Stomach (tissue), 9 donors: ENCODE measurements around the gene THYN1. TPM values are rescaled to one million over a fixed set of nuclear protein-coding genes. Genes with fewer than 3 reads are reported as not detected.

ENCODE experiments used
- DNase-seq, 2 donors: peaks; one replicate each; pipeline versions ENCODE4 v3.0.0 to v3.0.0-alpha.2; 2013 to 2019
- H3K27ac ChIP-seq, 5 donors: fragments of 200-600 bp in 4 of 5; sonication (generic) in 4 of 5; one replicate each; pipeline ENCODE4 v1.5.1; 2013 to 2019; ENCODE audit warnings: mild to moderate bottlenecking in 1 of 5, moderate library complexity in 1 of 5
- H3K27me3 ChIP-seq, 3 donors: fragments of 200-600 bp; sonication (generic); one replicate each; pipeline ENCODE4 v1.5.1; 2017 to 2019; ENCODE audit warnings: mixed run types in 1 of 3
- H3K36me3 ChIP-seq, 4 donors: fragments of 200-600 bp; sonication (generic); 1 replicate in 3 of 4; 2 replicates in 1 of 4; pipeline ENCODE4 v1.5.1; 2016 to 2019
- H3K4me1 ChIP-seq, 4 donors: fragments of 200-600 bp; sonication (generic); one replicate each; pipeline ENCODE4 v1.5.1; 2016 to 2019
- H3K4me3 ChIP-seq, 4 donors: fragments of 200-600 bp; sonication (generic) in 3 of 4; one replicate each; pipeline ENCODE4 v1.5.1; 2016 to 2019; ENCODE audit warnings: mild to moderate bottlenecking in 1 of 4
- H3K9me3 ChIP-seq, 4 donors: fragments of 200-600 bp; sonication (generic); one replicate each; pipeline ENCODE4 v1.5.1; 2016 to 2019
- EP300 ChIP-seq: sonication (generic); formaldehyde crosslinking; IDR thresholded peaks from one replicate; pipeline ENCODE4 v1.6.1; 2017; ENCODE audit warnings: antibody characterized with exemption
- POLR2A ChIP-seq, 4 donors: fragments of 450-650 bp; IDR thresholded peaks; one replicate each; pipeline ENCODE4 v1.6.1; 2016; ENCODE audit warnings: antibody characterized with exemption in 4 of 4, control low read depth in 2 of 4, mild to moderate bottlenecking in 1 of 4, moderate library complexity in 1 of 4
- POLR2AphosphoS5 ChIP-seq, 3 donors: sonication (generic); formaldehyde crosslinking; IDR thresholded peaks; one replicate each; pipeline ENCODE4 v1.6.1; 2016; ENCODE audit warnings: antibody characterized with exemption in 3 of 3
- WGBS, 5 donors: extraction: QIAGEN DNeasy Blood & Tissue Kit in 3 of 5; methylation state at CpG; one replicate each; pipeline versions ENCODE4 v1.1.5 to v1.1.7; 2013 to 2018; 5-methylcytosine and 5-hydroxymethylcytosine counted together
- intact Hi-C: fragments of 100-400 bp; cut with DNase I; formaldehyde crosslinking; loops from one replicate; pipeline ENCODE4 v1.15.1; 2023; ENCODE audit warnings: low total_unique reads
- polyA plus RNA-seq, 3 donors: library from polyadenylated mRNA; stranded (reverse); fragments of 200-250 nt; gene quantifications; one replicate each; pipeline ENCODE4 v1.2.3, GENCODE V29; 2013
- total RNA-seq, 5 donors: library from RNA; depleted of rRNA; stranded (reverse); fragments of >200 nt; gene quantifications; one replicate each; pipeline versions ENCODE4 v1.1.0 to v1.2.3, GENCODE V29; 2014 to 2016
- TF ChIP-seq, protein P1 (sequence below), 7 experiments: fragments of 450-650 bp in 4 of 7; fragments of 200-600 bp in 3 of 7; sonication (generic) in 3 of 7; IDR thresholded peaks; one replicate each; pipeline ENCODE4 v1.5.1; 2016 to 2019; ENCODE audit warnings: antibody characterized with exemption in 7 of 7, control low read depth in 2 of 7, mild to moderate bottlenecking in 1 of 7
- donor health status: healthy with polysubstance abuse.
- donor health status: Bipolar disorder and iron deficiency.
- donor health status: healthy.

THYN1 gene
- total and polyA plus RNA-seq, 8 donors, result 4.6 to 62.1 (median 40.0) TPM

DNA sequence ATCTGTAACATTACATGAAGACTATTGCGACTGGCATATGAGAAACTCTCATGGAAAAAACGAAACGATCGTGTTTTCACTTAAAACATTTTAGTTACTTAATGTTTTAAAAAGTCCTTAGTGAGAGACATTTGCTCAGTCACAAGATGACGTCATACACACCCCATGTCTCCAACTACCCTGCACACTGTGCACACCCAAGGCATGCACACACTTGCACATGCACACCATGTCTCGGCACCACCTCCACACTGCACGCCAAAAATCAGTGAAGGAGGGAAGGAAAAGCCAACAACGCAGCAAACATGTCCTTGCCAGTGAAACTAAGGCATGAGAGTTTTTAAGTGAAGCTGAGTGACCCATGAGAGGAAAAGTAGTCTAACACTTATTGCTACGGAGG, 47.4 kb downstream of the THYN1 start:
- Histone ChIP-seq H3K4me3 (no peak overlapping the region), H3K27ac (no peak overlapping the region), H3K36me3 (peaks cover 35 to 87% (median 83%) of the 10 kb centered on the region in 4 donors), H3K27me3 (no peaks in the 10 kb centered on the region), H3K9me3 (no peaks in the 10 kb centered on the region), H3K4me1 (no peaks in the 10 kb centered on the region)
- intact Hi-C loops, result no loop called here
- DNase-seq, result no peak
- 91 to 97% (median 95%) methylated on average over 9 of the region's 9 CpGs for WGBS, 5 donors
- TF ChIP-seq POLR2AphosphoS5 (IDR thresholded peaks at IDR 0.05) (no peak), EP300 (no peak), POLR2A (IDR thresholded peaks at IDR 0.05) (no peak)
- TF ChIP-seq, protein P1, sequence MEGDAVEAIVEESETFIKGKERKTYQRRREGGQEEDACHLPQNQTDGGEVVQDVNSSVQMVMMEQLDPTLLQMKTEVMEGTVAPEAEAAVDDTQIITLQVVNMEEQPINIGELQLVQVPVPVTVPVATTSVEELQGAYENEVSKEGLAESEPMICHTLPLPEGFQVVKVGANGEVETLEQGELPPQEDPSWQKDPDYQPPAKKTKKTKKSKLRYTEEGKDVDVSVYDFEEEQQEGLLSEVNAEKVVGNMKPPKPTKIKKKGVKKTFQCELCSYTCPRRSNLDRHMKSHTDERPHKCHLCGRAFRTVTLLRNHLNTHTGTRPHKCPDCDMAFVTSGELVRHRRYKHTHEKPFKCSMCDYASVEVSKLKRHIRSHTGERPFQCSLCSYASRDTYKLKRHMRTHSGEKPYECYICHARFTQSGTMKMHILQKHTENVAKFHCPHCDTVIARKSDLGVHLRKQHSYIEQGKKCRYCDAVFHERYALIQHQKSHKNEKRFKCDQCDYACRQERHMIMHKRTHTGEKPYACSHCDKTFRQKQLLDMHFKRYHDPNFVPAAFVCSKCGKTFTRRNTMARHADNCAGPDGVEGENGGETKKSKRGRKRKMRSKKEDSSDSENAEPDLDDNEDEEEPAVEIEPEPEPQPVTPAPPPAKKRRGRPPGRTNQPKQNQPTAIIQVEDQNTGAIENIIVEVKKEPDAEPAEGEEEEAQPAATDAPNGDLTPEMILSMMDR (IDR thresholded peaks at IDR 0.05), result no peak

DNA sequence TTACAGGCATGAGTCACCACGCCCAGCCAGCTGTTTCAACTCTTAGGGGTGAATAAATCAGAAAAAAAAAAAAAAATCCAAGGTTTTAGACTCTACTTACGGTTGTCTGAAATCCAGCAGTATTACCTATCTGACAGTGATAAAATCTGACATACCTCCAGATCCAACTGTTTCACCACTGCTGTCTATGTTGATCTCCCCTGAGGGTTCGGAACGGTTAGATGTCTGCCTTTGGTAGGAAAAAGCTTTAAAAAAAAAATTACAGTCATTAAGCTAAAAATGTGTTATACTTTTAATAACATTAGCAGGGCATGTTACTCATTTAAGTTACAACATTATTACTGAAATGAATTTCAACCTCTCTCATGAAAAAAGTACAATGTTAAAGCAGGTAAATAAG, 50.5 kb downstream of the THYN1 start:
- 94 to 96% (median 95%) methylated on average over 4 of the region's 4 CpGs for WGBS, 5 donors
- TF ChIP-seq POLR2AphosphoS5 (IDR thresholded peaks at IDR 0.05) (no peak), EP300 (no peak), POLR2A (IDR thresholded peaks at IDR 0.05) (no peak)
- TF ChIP-seq, protein P1 (IDR thresholded peaks at IDR 0.05), result no peak

DNA sequence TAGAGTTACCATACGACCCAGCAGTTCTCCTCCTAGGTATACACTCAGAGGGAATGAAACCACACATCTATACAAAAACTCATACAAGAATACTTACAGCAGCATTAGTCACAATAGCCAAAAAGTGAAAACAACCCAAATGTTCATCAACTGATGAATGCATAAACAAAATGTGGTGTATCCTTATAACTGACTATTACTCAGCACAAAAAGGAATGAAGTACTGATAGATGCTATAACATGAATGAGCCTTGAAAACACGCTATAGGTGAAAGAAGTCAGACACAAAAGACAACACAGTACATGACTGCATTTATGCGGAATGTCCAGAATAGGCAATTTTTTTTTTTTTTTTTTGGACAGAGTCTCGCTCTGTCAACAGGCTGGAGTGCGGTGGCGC, 52.5 kb downstream of the THYN1 start:
- no peak overlapping the region for H3K4me3 ChIP-seq
- H3K9me3 ChIP-seq, result no peaks in the 10 kb centered on the region
- no peaks in the 10 kb centered on the region for H3K4me1 ChIP-seq
- DNase-seq, result no peak
- H3K36me3 ChIP-seq, result peaks cover 25 to 96% (median 69%) of the 10 kb centered on the region in 4 donors
- H3K27me3 ChIP-seq, result no peaks in the 10 kb centered on the region
- H3K27ac ChIP-seq, result no peak overlapping the region
- intact Hi-C loops, result no loop called here
- 92 to 98% (median 97%) methylated on average over 6 of the region's 6 CpGs for WGBS, 5 donors
- TF ChIP-seq, protein P1 (IDR thresholded peaks at IDR 0.05), result no peak
- no peak for TF ChIP-seq POLR2A (IDR thresholded peaks at IDR 0.05)
- no peak for TF ChIP-seq POLR2AphosphoS5 (IDR thresholded peaks at IDR 0.05)
- TF ChIP-seq EP300, result no peak

More for the DNA sequence above, 50.5 kb downstream of the THYN1 start:
- H3K36me3 ChIP-seq, result peaks cover 33 to 90% (median 72%) of the 10 kb centered on the region in 4 donors
- intact Hi-C loops, result no loop called here
- H3K4me3 ChIP-seq, result no peak overlapping the region
- H3K27ac ChIP-seq, result no peak overlapping the region
- no peak for DNase-seq
- no peaks in the 10 kb centered on the region for H3K9me3 ChIP-seq
- no peaks in the 10 kb centered on the region for H3K4me1 ChIP-seq
- no peaks in the 10 kb centered on the region for H3K27me3 ChIP-seq

DNA sequence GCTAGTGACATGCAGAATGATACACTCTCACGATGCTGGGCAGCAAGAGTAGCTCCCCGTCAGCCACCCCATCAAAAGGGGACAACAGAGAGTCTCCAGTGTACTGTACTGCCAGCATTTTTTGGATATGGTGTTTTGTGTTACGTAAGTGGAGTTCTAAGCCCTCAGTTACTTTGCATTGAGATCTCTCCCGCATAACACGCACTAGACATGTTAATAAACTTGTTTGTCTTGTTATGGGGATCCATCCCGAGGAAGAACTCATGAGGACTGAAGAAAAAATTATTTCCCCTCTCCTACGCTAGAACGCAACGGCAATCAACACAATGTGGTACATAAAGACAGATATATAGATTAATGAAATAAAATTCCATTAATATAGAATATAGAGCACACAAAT, 53.6 kb downstream of the THYN1 start:
- WGBS, 5 donors, result 93 to 99% (median 96%) methylated on average over 9 of the region's 9 CpGs
- TF ChIP-seq EP300 (no peak), POLR2A (IDR thresholded peaks at IDR 0.05) (no peak), POLR2AphosphoS5 (IDR thresholded peaks at IDR 0.05) (no peak)
- TF ChIP-seq, protein P1 (IDR thresholded peaks at IDR 0.05), result no peak
- Histone ChIP-seq H3K9me3 (no peaks in the 10 kb centered on the region), H3K4me1 (no peaks in the 10 kb centered on the region), H3K4me3 (no peak overlapping the region), H3K27ac (no peak overlapping the region), H3K36me3 (peaks cover 21 to 92% (median 66%) of the 10 kb centered on the region in 4 donors), H3K27me3 (no peaks in the 10 kb centered on the region)
- intact Hi-C loops, result no loop called here
- no peak for DNase-seq

Other genes starting within 250 kb of the THYN1 start
- 10 to 100 TPM; 18.5 to 83.4 (median 44.2) TPM for gene JAM3, start 184.3 kb downstream of the THYN1 start, total RNA-seq
- 10 to 100 TPM in 1 of 3 donors, 1 to 10 TPM in 2; 4.0 to 10.8 (median 5.7) TPM for gene JAM3, start 184.3 kb downstream of the THYN1 start, polyA plus RNA-seq
- gene NCAPD3, start 29.4 kb downstream of the THYN1 start, total RNA-seq, result 10 to 100 TPM in 4 of 5 donors, 1 to 10 TPM in 1; 3.5 to 27.8 (median 19.2) TPM
- gene NCAPD3, start 29.4 kb downstream of the THYN1 start, polyA plus RNA-seq, result 1 to 10 TPM; 3.3 to 6.4 (median 4.0) TPM
- 10 to 100 TPM; 11.7 to 90.4 (median 28.5) TPM for gene VPS26B, start 28.7 kb downstream of the THYN1 start, total RNA-seq
- gene VPS26B, start 28.7 kb downstream of the THYN1 start, polyA plus RNA-seq, result 10 to 100 TPM; 15.6 to 19.7 (median 18.5) TPM
- gene ACAD8, start 216 bp upstream of the THYN1 start, total RNA-seq, result 10 to 100 TPM; 24.3 to 44.6 (median 29.7) TPM
- gene ACAD8, start 216 bp upstream of the THYN1 start, polyA plus RNA-seq, result 10 to 100 TPM; 15.1 to 19.7 (median 18.6) TPM
- gene GLB1L3, start 23.0 kb upstream of the THYN1 start, total RNA-seq, result not detected
- under 1 TPM in 1 of 3 donors, not detected in 2; 0.08 TPM for gene GLB1L3, start 23.0 kb upstream of the THYN1 start, polyA plus RNA-seq
- gene GLB1L2, start 78.6 kb upstream of the THYN1 start, total RNA-seq, result 10 to 100 TPM in 2 of 5 donors, 1 to 10 TPM in 3; 4.7 to 19.2 (median 9.1) TPM
- gene GLB1L2, start 78.6 kb upstream of the THYN1 start, polyA plus RNA-seq, result 1 to 10 TPM; 2.1 to 4.2 (median 2.8) TPM
- gene B3GAT1, start 158.9 kb upstream of the THYN1 start, total RNA-seq, result 10 to 100 TPM in 3 of 5 donors, not detected in 2; 21.0 to 34.4 (median 25.8) TPM
- gene B3GAT1, start 158.9 kb upstream of the THYN1 start, polyA plus RNA-seq, result 10 to 100 TPM in 2 of 3 donors, 1 to 10 TPM in 1; 5.3 to 16.3 (median 12.6) TPM